Right lung (tissue), 5 donors: ENCODE data around the gene PAM16. TPM values are rescaled to one million over a fixed set of nuclear protein-coding genes. Genes with fewer than 3 reads are reported as not detected.

Source experiments
- DNase-seq, 2 donors: peaks; one replicate each; pipeline ENCODE4 v3.0.0-alpha.2; 2013
- polyA plus RNA-seq, 5 donors: library from polyadenylated mRNA; unstranded; fragments of 120-200 nt; gene quantifications; one replicate each; pipeline versions ENCODE4 v1.2.1 to v1.2.3, GENCODE V29; 2013; ENCODE audit warnings: inconsistent platforms in 1 of 5, low replicate concordance in 1 of 5; ENCODE audit not compliant: insufficient read length in 5 of 5, insufficient read depth in 1 of 5

Gene PAM16
- polyA plus RNA-seq, 5 donors: 15.0 to 36.9 (median 26.0) TPM

DNA sequence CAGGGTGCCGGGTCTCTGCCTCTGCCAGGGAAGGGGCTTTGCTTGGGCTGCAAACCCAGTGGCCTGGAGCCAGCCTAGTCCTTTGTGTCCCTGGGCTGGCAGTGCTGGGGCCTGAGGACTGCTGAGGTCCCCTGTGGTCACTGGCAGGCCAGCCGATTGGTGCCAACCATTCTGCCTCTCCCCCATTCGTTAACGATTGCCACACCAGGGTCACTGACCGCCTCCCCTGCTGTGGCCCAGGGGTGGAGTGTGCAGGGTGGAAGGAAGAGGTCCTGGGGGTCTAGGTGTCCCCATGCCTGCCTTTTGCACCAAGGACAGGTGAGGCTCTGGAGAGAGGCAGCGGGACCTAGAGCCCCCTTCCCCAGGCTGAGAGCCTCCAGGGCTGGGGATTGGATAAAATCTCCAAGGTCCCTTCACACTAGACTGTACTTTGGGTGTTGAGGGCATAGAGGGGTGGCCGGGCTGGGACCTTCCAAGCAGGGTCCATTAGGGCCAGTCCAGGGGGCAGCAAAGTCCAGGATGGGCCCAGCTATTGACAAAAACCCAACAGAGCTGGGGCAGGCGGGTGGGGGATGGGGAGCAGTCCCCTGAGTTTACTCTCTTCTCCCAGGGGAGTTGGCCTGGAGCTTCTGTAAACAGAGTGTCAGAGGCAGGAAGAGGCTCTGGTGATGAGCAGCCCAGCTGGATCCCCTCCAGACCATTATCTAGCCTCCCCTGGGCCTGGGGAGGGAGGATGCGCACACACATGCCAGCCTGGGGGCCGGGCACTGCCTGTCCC is 21.6 kb upstream of the PAM16 start:
- DNase-seq: no peak

DNA sequence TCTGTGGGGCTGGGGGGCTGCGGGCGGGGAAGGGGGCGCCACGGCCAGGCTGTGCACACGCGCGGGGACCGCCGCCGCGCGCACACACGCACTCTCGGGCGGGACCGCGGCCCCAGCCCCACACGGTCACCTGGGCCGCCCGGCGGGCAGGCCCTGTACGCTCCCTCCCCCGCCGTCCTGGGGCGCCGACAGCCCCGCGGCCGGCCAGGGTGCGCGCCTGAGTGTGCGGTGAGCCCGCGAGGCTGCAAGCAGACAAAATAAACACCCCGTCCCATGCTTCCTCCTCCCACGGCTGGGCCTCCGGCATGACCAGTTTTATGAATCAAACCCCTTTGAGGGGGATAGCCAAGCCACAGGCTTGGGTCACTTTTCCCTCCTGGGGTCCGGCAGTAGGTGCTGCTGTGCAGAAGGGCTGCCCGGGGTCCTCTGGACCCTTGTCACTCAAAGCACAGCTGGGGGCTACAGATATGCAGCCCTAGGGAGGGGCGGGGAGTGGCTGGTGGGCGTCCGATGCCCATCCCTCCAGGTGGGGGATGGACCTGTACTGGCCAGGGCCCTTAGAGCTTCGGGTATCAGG is 21.0 kb upstream of the PAM16 start:
- no peak for DNase-seq

DNA sequence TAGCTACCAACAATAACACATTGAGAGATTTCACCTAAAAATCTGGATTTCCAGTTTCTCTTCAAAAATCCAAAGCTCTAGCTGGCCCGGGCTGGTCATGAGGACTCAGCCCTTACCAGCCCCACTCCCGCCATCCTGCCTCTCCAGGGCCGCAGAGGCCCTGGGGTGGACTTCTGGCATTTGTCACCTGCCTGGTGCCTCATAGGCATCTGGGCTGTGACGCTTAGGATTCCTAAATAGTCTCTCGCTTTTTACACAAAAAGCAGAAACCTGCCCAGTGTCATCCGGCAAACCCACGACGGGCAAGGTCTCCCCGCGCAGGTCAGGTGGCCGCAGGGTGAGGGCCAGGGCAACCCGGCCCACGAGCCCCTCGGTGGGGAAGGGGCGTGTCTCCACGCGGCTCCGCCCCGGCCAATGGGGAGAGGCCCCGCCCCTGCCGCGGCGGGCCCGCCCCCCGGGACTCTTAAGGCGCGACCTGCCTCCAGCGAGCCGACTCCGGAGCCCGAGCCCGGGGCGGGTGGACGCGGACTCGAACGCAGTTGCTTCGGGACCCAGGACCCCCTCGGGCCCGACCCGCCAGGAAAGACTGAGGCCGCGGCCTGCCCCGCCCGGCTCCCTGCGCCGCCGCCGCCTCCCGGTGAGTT is 20.4 kb upstream of the PAM16 start, which contains the start of gene VASN:
Gene VASN (plus strand): TSS at position 492 of the 644 bp plus-strand sequence. CDS start 9,030 bp downstream, outside the sequence.
- peak; percentile 79 to 80 for DNase-seq

DNA sequence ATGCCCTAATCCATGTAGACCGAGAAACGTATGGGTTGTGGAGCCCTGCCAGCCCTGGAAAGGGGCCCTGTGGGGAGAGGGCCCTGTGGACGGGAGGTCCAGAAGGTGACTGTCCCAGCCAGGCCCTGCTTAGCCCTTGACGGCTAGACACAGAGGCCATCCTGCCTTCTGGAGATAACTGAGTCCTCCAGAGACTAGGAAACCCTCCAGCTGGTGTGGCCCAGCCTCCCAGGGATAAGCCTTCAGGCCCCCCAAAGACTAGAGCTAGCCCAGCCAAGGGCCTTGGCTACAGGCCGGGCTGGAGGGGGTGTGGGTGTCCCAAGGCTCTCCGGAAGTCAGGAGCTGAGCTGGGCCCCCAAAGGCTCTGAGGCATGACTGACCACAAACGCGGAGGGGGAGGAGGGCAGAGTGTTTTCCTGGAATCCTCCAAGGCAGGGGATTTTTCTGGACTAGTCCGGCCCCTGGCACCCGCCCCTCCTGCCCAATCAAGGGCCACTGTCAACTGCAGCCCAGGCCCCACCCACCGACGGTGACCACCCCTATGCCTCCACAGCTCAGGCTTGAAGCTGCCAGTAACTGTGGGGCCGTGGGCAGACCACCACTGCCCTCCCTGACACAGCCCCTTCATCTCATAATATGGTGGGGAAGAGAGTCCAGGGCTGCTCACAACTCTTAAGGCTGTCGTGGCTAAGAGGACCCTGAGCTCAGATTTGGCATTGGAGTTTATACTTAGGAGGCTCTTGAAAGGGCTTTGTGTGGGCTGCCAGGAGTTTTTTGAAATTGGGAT is 19.6 kb upstream of the PAM16 start:
- peak; percentile 77 to 83 for DNase-seq

DNA sequence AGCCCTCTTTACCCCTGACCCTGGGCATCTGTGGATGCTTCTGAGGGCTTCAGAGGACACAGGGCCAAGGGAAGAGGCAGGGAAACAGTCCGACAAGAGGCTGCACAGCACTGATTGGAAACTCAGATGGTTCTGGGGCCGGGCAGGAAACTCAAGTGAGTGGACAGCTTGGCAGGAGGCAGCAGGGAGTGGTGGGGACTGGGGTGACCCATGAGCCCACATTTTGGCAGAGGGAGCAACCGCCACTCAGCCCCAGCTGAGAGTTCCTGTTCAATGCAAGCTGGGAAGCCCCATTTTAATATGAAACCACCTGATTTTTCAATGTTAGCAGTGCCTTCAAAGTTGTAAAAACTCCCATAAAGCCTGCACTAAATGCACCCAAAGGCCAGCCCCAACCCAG is 19.0 kb upstream of the PAM16 start:
- DNase-seq: no peak

DNA sequence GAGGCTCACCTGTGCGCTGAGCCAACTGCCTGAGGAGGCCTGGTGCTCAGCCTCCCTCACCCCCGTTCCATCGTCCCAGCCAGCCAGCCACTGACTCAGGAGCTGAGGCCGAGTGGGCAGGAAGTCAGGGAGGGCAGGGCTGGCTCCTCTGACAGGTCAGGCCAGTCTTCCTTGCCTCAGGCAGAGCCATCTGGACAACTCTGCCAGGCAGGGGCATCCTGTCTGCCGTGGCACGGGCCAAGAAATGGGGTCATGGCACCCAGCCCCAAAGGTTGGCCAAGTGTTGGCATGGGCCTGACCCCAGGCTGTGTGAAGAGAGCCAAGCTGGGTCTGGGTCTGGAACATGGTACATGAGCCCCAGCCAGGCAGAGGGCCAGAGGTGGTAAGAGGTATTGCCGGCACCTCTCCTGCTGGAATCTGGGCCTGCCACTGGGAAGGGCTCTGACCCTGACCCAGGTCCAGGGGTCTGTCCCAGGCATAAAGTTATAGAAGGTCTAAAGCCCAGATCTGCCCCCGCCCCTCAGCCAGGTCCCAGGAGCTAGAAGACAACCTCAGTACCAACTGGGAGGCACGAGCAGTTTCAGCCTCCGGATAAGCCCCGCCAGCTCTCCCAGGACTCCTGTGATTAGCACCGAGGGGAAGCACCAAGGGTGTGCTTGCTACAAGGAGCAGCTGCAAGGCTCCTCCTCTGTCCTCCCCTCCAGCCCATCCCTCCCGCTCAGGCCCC is 18.0 kb upstream of the PAM16 start:
- no peak for DNase-seq

DNA sequence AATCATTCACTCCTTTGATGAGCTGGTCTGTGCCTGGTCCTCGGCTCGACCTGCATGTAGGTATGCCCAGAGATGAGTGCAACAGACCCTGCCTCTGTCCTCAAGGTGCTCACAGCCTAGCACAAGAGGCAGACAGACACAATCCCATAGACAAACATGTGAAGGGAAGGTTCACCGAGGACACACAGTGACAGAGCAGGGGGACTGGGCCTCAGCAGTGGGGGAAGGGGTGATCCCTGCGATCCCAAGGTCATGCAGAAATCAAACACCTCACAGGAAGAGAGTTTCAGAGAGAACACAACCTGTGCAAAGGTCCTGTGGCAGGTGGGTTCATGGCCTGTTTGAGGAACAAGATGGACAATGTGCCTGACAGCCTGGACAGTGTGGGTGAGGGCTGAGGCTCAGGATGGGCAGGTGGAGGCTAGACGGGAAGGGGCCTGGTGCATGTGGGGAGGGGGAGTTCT is 16.3 kb upstream of the PAM16 start:
- DNase-seq: no peak

DNA sequence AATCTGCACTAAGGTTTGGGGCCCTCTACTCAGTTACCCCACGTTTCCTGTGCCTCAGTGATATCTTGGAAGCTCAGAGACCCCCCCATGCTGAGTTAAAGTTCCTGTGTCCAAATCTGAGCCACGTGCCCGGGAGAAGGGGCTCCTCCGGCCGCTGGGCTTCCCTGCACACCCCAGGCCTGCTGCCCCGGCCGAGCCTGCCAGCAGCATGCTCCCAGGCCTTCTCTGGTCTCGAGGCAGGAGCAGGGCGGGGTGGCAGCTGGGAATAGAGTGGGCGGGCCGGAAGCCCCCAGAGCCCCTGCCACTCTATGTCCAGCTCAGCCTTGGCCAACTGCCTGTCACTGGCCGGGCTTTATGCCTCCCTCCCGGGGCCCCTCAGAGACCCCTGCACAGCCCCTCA is 14.9 kb upstream of the PAM16 start:
- DNase-seq: no peak

DNA sequence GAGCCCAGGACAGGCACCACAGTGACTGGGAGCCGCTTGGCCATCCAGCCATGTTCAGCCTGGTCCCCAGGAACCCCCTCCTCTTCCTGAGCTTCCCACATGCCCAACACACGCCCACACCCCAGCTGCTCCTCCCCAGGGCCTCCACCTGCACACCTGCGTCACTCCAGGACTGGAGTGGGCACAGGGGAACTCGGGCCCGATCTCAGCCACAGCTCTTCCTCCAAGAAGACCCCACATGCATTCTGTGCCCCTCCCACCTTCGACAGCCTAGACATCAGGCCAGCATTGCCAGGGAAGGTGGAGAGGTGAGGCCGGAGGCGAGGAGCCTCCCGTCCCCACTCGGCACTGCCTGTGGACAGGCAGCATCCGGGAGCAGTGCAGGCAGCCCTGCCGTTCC is 14.5 kb upstream of the PAM16 start:
- DNase-seq: no peak

DNA sequence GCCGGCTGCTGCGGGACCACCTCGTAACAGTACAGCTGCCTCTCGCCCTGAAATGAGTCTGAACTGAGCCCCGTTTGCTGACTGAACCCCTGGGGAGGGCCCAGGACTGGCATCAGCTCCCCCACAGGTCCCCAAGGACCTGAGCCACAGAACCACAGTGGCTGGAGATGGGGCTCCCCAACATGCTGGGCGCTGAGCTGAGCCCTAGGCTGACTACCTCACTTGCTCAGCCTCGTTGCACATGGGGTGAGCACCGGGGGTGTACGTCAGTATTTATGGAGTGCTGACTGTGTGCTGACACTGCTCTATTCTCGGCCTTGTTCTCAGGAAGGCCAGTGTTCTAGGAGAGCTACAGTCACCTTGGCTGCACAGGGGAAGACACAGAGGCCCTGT is 13.9 kb upstream of the PAM16 start:
- no peak for DNase-seq

DNA sequence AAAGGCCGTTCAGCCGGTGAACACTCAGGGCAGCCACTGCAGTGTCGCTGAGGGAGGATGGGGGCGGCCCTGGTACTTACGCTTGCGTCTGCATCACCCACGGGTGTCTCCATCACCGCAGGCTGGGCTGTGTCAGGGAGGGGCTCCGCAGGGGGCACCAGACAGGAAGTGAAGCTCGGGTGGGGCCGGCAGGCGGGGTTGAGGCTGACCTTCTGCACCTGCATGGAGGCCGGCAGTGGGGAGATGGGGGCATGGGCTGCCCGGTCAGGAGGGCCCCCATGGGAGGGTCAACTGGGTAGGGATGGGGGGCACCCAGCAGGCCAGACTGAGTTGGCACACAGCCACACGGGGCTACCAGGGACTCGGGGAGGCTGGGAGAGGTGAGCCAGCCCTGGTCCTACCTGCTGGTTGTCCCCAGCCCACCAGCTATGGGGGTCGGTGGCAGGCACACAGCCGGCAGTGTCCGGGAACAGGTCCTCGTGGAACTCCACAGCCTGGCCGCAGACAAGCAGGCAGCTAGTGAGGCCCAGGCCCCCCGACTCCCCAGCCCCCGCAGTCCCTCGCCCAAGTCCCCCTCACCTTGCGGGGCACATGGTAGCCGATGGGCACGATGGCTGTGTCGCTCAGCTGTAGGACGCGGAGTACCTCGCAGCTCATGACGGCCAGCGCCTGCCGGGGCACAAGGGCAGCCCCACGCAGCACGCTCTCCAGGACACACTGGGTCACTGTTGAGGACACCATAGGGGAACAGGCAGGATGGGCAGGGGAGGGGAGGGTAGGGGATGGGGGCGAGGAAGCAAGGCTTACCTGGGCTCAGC is 13.3 kb upstream of the PAM16 start:
- no peak for DNase-seq

DNA sequence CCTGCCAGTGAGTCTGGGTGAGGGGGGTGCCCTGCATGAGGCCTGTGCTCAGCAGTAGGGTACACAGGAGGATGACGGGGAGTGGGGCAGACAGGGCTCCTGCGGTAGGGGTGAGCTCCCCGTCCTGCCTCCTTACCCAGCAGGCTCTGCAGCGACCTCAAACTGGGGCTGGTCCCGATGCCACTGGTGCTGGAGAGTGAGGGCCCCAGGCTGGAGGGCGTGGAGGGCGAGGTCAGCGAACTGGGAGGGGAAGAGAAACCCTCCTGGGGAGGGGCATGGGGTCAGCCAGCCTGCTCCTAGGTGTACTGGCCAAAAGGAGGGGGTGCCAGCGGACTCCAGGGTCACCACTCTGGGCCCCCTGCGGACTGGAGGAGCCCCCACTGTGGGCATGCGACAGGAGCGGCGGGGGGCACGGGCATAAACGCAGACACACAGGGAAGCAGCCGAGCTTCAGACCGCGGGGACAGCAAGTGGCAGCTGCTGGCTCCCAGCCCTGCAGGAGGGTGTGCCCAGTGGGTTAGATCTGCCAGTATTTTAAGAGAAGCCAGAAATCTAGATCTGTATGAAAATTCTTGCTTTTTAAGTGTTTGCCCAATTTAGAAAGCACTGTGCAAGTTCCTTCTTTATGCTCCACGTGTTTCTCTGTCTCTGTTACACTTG is 11.5 kb upstream of the PAM16 start:
- no peak for DNase-seq

DNA sequence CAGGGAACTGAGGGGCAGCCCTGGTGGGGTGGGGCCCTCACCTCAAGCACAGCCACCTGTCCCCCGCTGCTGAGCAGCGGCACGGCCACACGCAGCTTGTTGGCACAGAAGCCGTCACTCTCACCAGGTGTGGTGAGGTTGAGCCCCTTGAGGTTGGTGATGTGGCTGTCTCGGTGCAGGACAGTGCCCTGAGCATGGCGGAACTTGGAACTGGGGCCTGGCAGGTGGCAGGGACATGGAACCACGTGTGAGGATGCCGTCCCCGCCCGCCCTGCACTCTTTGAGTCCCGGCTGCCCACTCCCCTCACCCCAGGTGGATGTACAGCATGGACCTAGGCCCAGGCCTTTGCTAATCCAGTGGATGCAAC is 10.8 kb upstream of the PAM16 start:
- no peak for DNase-seq

DNA sequence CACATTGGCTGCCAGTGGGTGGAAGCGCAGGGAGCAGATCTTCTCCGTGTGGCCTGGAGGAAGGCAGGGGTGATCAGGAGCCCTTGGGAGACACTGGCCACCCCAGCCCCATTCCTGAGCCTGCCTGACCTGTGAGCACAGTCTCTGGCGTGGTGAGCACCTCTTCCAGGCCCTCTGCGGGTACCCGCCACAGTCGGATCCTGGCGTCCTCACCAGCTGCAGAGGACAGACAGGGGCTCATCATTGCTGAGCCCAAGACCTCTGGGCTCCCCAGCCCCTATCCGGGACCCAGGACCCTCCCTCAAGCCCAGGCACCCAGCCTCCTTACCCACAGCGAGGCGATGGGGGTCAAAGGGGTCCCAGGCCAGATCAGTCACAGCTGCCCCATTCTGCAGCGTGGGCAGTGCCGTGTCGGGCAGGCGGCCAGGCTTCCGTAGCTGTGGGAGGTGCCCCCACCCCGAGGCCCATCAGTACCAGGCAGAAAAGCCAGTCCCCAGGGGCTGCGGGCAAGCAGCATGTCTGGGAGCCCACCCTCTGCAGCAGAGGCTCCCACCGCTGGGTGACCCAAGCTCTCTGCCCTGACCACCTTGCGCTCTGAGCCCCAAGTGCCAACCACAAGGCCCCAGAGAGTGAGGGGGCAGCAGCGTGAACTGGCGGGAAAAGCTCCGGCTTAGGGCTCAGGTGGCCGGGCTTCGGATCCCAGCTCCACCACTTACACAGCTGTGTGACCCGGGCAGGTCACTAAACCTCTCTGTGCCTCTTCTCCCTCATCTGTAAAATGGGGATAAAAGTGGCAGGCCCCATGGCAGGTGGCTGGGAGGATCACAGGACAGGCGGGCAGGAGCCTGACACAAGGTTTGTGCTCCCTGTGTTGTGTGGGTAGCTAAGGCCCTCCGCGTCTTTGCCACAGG is 10.2 kb upstream of the PAM16 start:
- no peak for DNase-seq

DNA sequence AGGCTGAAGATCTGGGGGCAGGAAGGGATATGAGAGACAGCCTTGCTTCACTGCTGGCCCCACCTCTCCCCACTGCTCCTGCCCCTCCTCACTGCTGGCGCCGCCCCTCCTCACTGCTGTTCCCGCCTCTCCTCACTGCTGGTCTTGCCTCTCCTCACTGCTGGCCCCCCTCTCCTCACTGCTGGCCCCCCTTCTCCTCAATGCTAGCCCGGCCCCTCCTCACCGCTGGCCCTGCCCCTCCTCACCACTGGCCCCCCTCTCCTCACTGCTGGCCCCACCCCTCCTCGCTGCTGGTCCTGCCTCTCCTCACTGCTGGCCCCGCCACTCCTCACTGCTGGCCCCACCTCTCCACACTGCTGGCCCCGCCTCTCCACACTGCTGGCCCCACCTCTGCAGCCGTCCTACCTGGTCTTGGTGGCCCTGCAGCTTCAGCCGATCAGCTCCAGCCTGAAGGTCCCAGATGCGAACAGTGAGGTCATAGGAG is 9.5 kb upstream of the PAM16 start:
- no peak for DNase-seq

DNA sequence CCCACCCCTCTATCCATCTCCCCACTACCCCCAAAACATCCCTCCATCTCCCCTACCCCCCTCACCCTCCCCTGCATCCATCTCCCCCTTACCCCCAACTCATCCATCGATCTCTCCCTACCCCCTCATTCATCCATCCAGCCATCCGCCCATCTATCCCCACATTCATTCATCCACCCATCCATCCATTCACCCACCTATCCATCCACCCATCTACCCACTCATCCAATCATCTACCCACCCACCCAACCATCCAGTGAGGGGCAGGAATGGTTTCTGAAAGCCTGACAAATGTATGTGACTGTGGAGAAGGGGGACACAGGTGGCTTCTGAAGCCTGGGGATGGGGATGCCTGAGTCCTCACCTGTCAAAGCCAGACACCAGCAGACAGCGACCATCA is 8.8 kb upstream of the PAM16 start:
- DNase-seq: no peak

DNA sequence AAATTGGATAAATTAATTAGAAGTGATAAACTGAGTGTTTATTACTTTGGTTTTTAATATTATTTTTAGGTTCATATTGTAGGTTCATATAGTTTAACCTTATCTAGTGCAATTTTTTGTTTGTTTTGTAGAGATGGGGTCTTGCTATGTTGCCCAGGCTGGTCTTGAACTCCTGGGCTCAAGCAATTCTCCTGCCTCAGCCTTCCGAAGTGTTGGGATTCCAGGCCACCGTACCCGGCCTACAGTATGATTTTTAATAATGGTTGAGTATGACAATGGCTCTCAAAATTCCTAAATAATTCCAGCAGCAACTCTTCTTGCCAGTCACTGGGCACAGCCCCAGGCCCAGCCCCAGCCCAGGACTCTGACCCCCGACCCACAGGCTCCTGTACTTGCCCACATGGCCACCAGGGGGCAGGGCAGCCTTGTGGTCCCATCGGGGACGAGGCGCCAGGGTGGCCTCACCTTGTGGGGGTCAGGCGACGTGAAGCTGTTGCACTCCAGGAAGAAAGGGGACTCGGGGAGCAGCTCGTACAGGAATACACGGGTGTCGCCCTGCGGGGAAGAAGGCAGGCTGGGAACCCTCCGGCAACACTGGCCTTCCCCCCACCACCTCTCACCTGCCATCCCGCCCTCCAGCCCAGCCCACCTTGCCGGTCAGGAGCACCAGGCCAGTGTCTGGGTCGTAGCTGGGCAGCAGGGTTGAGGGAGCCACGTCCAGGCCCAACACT is 7.9 kb upstream of the PAM16 start:
- DNase-seq: no peak

DNA sequence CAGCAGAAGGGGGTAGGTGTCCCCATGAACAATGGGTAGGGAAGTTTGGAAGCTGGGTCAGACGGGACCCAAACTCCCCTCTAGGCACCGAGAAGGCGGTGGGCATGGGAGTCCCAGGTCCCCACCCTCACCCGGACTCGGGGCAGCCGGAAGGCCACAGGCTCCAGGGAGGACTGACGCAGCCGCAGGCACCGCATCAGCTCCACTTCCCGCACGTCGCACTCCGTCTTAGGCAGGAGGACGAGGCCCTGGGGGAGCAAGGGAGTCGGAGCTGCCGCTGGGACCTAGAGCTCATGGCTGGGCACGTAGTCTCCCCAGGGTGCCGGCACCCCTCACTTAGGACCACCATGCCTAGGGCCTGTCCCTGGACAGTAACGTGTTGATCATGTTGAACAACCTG is 7.1 kb upstream of the PAM16 start:
- no peak for DNase-seq
